Epithelial cell of proximal tubule (primary cell): ENCODE measurements around the gene PDCD1. TPM values are rescaled to one million over a fixed set of nuclear protein-coding genes. Genes with fewer than 3 reads are reported as not detected.

Experiments used
- DNase-seq: peaks from one replicate; pipeline ENCODE4 v3.0.0-alpha.2; 2011; ENCODE audit warnings: low read depth
- H3K4me3 ChIP-seq: 2 replicates; pipeline ENCODE4 v1.5.1; 2011; ENCODE audit warnings: low read depth, mild to moderate bottlenecking, low read length
- CTCF ChIP-seq: conservative IDR thresholded peaks from 2 replicates; pipeline ENCODE4 v1.5.1; 2012; ENCODE audit warnings: low read depth, mild to moderate bottlenecking, low read length
- total RNA-seq: library from RNA; depleted of rRNA; stranded (reverse); fragments of >200 nt; gene quantifications from 2 replicates; pipeline ENCODE4 v1.2.3, GENCODE V29; 2015

The PDCD1 gene
- total RNA-seq, 1 donor from 2014 or later = 0.92 TPM

GRCh38 chr2:241870611-241871537, 12.2 kb upstream of the PDCD1 start:
- H3K4me3 ChIP-seq = no peak overlapping the region
- no peak for TF ChIP-seq CTCF
- no peak for DNase-seq

- H3K4me3 ChIP-seq = no peak overlapping the region
- TF ChIP-seq CTCF = no peak
- no peak for DNase-seq
These were observed 11.4 kb upstream of the PDCD1 start for GRCh38 chr2:241870081-241870541.

- TF ChIP-seq CTCF = no peak
- no peak within 1 kb of the TSS for H3K4me3 ChIP-seq
- no peak for DNase-seq
These were observed 10.6 kb upstream of the PDCD1 start, which contains the start of gene RTP5 for GRCh38 chr2:241869087-241869961. RTP5 (plus strand) TSS chr2:241869729; CDS start chr2:241869757, 28 bp downstream.

- no peak for DNase-seq
- no peak overlapping the region for H3K4me3 ChIP-seq
- no peak for TF ChIP-seq CTCF
These were observed 10.0 kb upstream of the PDCD1 start for GRCh38 chr2:241868661-241869081.

GRCh38 chr2:241867776-241868420, 9.2 kb upstream of the PDCD1 start:
- DNase-seq = no peak
- no peak overlapping the region for H3K4me3 ChIP-seq
- no peak for TF ChIP-seq CTCF

GRCh38 chr2:241866790-241867645, 8.3 kb upstream of the PDCD1 start:
- no peak for DNase-seq
- TF ChIP-seq CTCF = no peak

More at GRCh38 chr2:241866790-241867645, 8.3 kb upstream of the PDCD1 start:
- H3K4me3 ChIP-seq = no peak overlapping the region
